ENCODE data around the gene ERGIC3. TPM values are rescaled to one million over a fixed set of nuclear protein-coding genes. Genes with fewer than 3 reads are reported as not detected.

Gene ERGIC3
- total and polyA plus RNA-seq, 2 of the 13 experiments (the other 11 are each of a cell fraction or from before 2014, with no cell fraction given): 407 to 670 TPM

GRCh38 chr20:35600993-35601973 is 59.4 kb downstream of the ERGIC3 start (continued):
- TF ChIP-seq, protein P1, sequence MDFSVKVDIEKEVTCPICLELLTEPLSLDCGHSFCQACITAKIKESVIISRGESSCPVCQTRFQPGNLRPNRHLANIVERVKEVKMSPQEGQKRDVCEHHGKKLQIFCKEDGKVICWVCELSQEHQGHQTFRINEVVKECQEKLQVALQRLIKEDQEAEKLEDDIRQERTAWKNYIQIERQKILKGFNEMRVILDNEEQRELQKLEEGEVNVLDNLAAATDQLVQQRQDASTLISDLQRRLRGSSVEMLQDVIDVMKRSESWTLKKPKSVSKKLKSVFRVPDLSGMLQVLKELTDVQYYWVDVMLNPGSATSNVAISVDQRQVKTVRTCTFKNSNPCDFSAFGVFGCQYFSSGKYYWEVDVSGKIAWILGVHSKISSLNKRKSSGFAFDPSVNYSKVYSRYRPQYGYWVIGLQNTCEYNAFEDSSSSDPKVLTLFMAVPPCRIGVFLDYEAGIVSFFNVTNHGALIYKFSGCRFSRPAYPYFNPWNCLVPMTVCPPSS (IDR thresholded peaks at IDR 0.05): no peak
- TF ChIP-seq ZNF841 (CRISPR knock-in tag; IDR thresholded peaks at IDR 0.05; ENCODE audit: borderline replicate concordance) (no peak), ARNTL (CRISPR knock-in tag; IDR thresholded peaks at IDR 0.05) (no peak), ZNF761 (CRISPR knock-in tag; conservative IDR thresholded peaks at IDR 0.05) (peak; percentile 81; the same call in 1 of the 2 replicates), SAP130 (CRISPR knock-in tag; IDR thresholded peaks at IDR 0.05; ENCODE audit: low read depth) (peak; percentile 38; the same call in 1 of the 2 replicates), ZNF772 (CRISPR knock-in tag; IDR thresholded peaks at IDR 0.05) (no peak; the same call in 1 of the 2 replicates), ZNF691 (CRISPR knock-in tag; IDR thresholded peaks at IDR 0.05; ENCODE audit: borderline replicate concordance, low read depth) (no peak), ZNF276 (CRISPR knock-in tag; IDR thresholded peaks at IDR 0.05; ENCODE audit: low read depth) (no peak; the same call in 1 of the 2 replicates), KDM1A (CRISPR knock-in tag; IDR thresholded peaks at IDR 0.05) (no peak), ZMAT5 (CRISPR knock-in tag; IDR thresholded peaks at IDR 0.05; ENCODE audit: borderline replicate concordance, low read depth) (no peak), TFDP2 (CRISPR knock-in tag; IDR thresholded peaks at IDR 0.05) (peak; percentile 78), KLF15 (CRISPR knock-in tag; IDR thresholded peaks at IDR 0.05; ENCODE audit: borderline replicate concordance) (no peak), ZNF781 (CRISPR knock-in tag; IDR thresholded peaks at IDR 0.05; ENCODE audit: borderline replicate concordance, not compliant biosample characterization) (no peak), ZNF256 (CRISPR knock-in tag; conservative IDR thresholded peaks at IDR 0.05) (no peak), ZKSCAN5 (CRISPR knock-in tag; IDR thresholded peaks at IDR 0.05) (no peak), POLR2A (IDR thresholded peaks at IDR 0.05; ENCODE audit: insufficient read depth in 1 of 2, low read depth in 2 of 2, low read length in 2 of 2) (no peak), ZNF383 (CRISPR knock-in tag; IDR thresholded peaks at IDR 0.05; ENCODE audit: borderline replicate concordance) (no peak)
- TF ChIP-seq, protein P2, sequence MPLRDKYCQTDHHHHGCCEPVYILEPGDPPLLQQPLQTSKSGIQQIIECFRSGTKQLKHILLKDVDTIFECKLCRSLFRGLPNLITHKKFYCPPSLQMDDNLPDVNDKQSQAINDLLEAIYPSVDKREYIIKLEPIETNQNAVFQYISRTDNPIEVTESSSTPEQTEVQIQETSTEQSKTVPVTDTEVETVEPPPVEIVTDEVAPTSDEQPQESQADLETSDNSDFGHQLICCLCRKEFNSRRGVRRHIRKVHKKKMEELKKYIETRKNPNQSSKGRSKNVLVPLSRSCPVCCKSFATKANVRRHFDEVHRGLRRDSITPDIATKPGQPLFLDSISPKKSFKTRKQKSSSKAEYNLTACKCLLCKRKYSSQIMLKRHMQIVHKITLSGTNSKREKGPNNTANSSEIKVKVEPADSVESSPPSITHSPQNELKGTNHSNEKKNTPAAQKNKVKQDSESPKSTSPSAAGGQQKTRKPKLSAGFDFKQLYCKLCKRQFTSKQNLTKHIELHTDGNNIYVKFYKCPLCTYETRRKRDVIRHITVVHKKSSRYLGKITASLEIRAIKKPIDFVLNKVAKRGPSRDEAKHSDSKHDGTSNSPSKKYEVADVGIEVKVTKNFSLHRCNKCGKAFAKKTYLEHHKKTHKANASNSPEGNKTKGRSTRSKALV (CRISPR knock-in tag; IDR thresholded peaks at IDR 0.05): peak; percentile 94
- TF ChIP-seq, protein P3, sequence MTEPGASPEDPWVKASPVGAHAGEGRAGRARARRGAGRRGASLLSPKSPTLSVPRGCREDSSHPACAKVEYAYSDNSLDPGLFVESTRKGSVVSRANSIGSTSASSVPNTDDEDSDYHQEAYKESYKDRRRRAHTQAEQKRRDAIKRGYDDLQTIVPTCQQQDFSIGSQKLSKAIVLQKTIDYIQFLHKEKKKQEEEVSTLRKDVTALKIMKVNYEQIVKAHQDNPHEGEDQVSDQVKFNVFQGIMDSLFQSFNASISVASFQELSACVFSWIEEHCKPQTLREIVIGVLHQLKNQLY (CRISPR knock-in tag; IDR thresholded peaks at IDR 0.05): no peak
- TF ChIP-seq, protein P4, sequence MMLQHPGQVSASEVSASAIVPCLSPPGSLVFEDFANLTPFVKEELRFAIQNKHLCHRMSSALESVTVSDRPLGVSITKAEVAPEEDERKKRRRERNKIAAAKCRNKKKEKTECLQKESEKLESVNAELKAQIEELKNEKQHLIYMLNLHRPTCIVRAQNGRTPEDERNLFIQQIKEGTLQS (CRISPR knock-in tag; IDR thresholded peaks at IDR 0.05): no peak
